Prostate gland (tissue), 2 donors: Measurements from ENCODE around the gene DAP. TPM values are rescaled to one million over a fixed set of nuclear protein-coding genes. Genes with fewer than 3 reads are reported as not detected.

Experiments used
- DNase-seq: peaks from one replicate; pipeline ENCODE4 v3.0.0-alpha.2; 2019; ENCODE audit warnings: low spot score
- H3K27ac ChIP-seq, 2 donors: fragments of 200-600 bp; sonication (generic); 2 replicates each; pipeline ENCODE4 v1.5.1; 2017 to 2019
- H3K27me3 ChIP-seq: fragments of 200-600 bp; sonication (generic); replicated peaks from 2 replicates; pipeline ENCODE4 v1.5.1; 2019; ENCODE audit not compliant: insufficient read depth
- H3K36me3 ChIP-seq, 2 donors: fragments of 200-600 bp; sonication (generic); 1 replicate in 1 of 2; 2 replicates in 1 of 2; pipeline versions ENCODE4 v1.5.1 to v1.8.1; 2017 to 2019
- H3K4me1 ChIP-seq: fragments of 200-600 bp; sonication (generic); replicated peaks from 2 replicates; pipeline ENCODE4 v1.5.1; 2019
- H3K4me3 ChIP-seq, 2 donors: fragments of 200-600 bp; sonication (generic); 2 replicates each; pipeline ENCODE4 v1.5.1; 2017 to 2019
- H3K9me3 ChIP-seq: fragments of 200-600 bp; sonication (generic); 2 replicates; pipeline ENCODE4 v1.5.1; 2017
- CTCF ChIP-seq, 4 experiments: fragments of 200-600 bp in 2 of 4; fragments of 450-650 bp in 2 of 4; sonication (generic) in 2 of 4; IDR thresholded peaks; 1 replicate in 3 of 4; 2 replicates in 1 of 4; pipeline ENCODE4 v1.5.1; 2016 to 2019; ENCODE audit warnings: antibody characterized with exemption in 4 of 4, mild to moderate bottlenecking in 2 of 4, moderate library complexity in 2 of 4
- POLR2A ChIP-seq: fragments of 450-650 bp; IDR thresholded peaks from one replicate; pipeline ENCODE4 v1.6.1; 2016; ENCODE audit warnings: antibody characterized with exemption, mild to moderate bottlenecking
- POLR2AphosphoS5 ChIP-seq: sonication (generic); formaldehyde crosslinking; IDR thresholded peaks from one replicate; pipeline ENCODE4 v1.6.1; 2017; ENCODE audit warnings: antibody characterized with exemption
- WGBS: methylation state at CpG from one replicate; pipeline ENCODE4 v1.1.5; 2018; 5-methylcytosine and 5-hydroxymethylcytosine counted together
- intact Hi-C: fragments of 100-400 bp; cut with DNase I; formaldehyde crosslinking; loops from one replicate; pipeline ENCODE4 v1.14.2; 2022
- total RNA-seq, 2 donors: library from RNA; depleted of rRNA; stranded (reverse); fragments of >200 nt; gene quantifications; one replicate each; pipeline ENCODE4 v1.1.0, GENCODE V29; 2016

The DAP gene
- total RNA-seq = 100 to 1,000 TPM in 1 of 2 donors, 10 to 100 TPM in 1; 86.2 to 111 TPM

- peaks cover 6% of the 10 kb centered on the region for H3K4me1 ChIP-seq
- 1% methylated on average over 63 of the region's 79 CpGs for WGBS
- peak; percentile 22 for TF ChIP-seq POLR2AphosphoS5
- peak in 1 of 4 experiments; percentile 13 for TF ChIP-seq CTCF (IDR thresholded peaks at IDR 0.05)
- peak; percentile 37 for TF ChIP-seq POLR2A
- no peaks in the 10 kb centered on the region for H3K27me3 ChIP-seq
- peak within 1 kb of the TSS; percentile 98 to 99 for H3K27ac ChIP-seq
- no peaks in the 10 kb centered on the region for H3K36me3 ChIP-seq
- intact Hi-C loops = loop anchor here (5.0 to 10.0 kb wide), 3 partner anchors 64 to 307 kb away; partner anchors contain the start of gene ANKRD33B
- DNase-seq = peak; percentile 74
- H3K4me3 ChIP-seq = peak within 1 kb of the TSS; percentile 76 to 84
- H3K9me3 ChIP-seq = no peaks in the 10 kb centered on the region
Observed at GRCh38 chr5:10761185-10761932, at the start of gene DAP. Gene DAP (minus strand): TSS chr5:10761234. CDS start chr5:10761068, 166 bp downstream.

- 72% methylated on average over 3 of the region's 3 CpGs for WGBS
- TF ChIP-seq POLR2AphosphoS5 (no peak), CTCF (IDR thresholded peaks at IDR 0.05) (no peak), POLR2A (no peak)
Observed at GRCh38 chr5:10808347-10809226, 47.6 kb upstream of the DAP start.

DNA sequence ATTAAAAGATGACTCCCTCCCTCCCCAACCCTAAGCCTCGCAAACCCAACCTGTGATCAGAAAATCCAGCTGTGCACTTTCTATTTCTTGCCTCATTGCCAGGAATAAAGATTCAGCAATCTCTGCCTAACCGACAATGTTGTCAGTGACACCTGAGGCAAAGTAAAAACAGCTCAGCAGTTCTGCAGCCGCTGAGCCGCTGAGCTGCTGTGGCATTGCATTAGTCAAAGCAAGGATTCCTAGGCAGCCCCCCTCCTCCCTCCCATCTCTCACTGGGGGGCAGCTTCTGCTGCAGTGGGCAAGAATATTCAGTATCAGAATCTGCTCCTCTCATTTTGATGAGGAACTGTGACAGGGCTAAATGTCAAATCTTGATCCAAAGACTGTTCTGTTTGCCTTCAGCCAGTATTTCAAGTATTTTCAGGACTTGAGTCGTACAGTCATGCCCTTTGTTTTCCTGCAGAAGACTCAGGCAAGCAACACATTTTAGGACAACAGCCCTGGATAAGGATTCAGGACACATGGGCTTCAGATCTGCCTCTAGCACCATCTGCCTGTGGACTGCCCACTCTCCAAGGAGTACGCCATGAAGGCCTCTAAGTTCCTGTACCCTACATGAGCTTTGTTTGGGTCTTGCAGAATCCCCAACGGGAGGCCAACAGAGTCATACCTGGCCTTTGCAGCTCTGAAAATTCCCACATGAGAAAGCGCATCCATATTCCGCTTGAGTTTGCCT is 41.1 kb upstream of the DAP start:
- H3K4me3 ChIP-seq = no peak overlapping the region
- no peaks in the 10 kb centered on the region for H3K27me3 ChIP-seq
- H3K36me3 ChIP-seq = no peaks in the 10 kb centered on the region
- DNase-seq = no peak
- TF ChIP-seq CTCF (IDR thresholded peaks at IDR 0.05) = no peak
- TF ChIP-seq POLR2A = no peak
- no peak for TF ChIP-seq POLR2AphosphoS5
- no peaks in the 10 kb centered on the region for H3K9me3 ChIP-seq
- intact Hi-C loops = no loop called here
- WGBS = 59% methylated on average over 9 of the region's 9 CpGs
- H3K27ac ChIP-seq = no peak overlapping the region
- H3K4me1 ChIP-seq = no peaks in the 10 kb centered on the region

More at GRCh38 chr5:10808347-10809226, 47.6 kb upstream of the DAP start:
- Histone ChIP-seq H3K36me3 (no peaks in the 10 kb centered on the region), H3K27me3 (no peaks in the 10 kb centered on the region), H3K9me3 (no peaks in the 10 kb centered on the region), H3K27ac (no peak overlapping the region), H3K4me1 (no peaks in the 10 kb centered on the region), H3K4me3 (no peak overlapping the region)
- intact Hi-C loops = no loop called here
- no peak for DNase-seq

DNA sequence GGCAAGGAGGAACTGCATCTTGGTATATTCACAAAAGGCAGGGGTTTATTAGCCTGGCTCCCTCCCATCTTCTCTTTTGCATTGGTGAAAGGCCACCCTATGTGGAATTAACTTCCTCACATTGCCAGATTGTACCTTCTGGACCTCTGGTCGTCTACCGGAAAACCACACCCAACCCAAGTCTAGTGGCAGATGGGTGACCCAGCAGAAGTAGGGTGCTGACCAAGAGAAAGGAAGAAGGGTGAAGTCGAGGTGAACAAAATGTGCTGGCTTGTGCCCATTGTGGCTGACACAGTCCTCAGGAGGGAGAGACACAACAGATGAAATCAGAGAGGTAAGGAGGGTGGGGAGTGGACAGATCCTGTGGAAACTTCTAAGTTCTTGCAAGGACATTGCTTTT is 39.8 kb upstream of the DAP start:
- Histone ChIP-seq H3K9me3 (no peaks in the 10 kb centered on the region), H3K4me1 (no peaks in the 10 kb centered on the region), H3K27ac (no peak overlapping the region), H3K36me3 (no peaks in the 10 kb centered on the region), H3K27me3 (no peaks in the 10 kb centered on the region), H3K4me3 (no peak overlapping the region)
- intact Hi-C loops = no loop called here
- no peak for TF ChIP-seq CTCF (IDR thresholded peaks at IDR 0.05)
- TF ChIP-seq POLR2AphosphoS5 = no peak
- no peak for TF ChIP-seq POLR2A
- WGBS = 77% methylated on average over 3 of the region's 3 CpGs
- DNase-seq = no peak
